CD4-positive, CD25-positive, alpha-beta regulatory T cell (primary cell): Measurements from ENCODE around the gene DENND4A. TPM values are rescaled to one million over a fixed set of nuclear protein-coding genes. Genes with fewer than 3 reads are reported as not detected.

ENCODE experiments used
- ATAC-seq, 2 donors: fragments of 150-1000 bp; cut with Tn5 transposase; one replicate each; pipeline ENCODE4 v1.10.0; 2021; ENCODE audit warnings: low read depth in 2 of 2, moderate number of reproducible peaks in 2 of 2, moderate library complexity in 1 of 2
- DNase-seq, 3 donors: peaks; one replicate each; pipeline versions ENCODE4 v3.0.0 to v3.0.0-alpha.2; 2012 to 2022; ENCODE audit warnings: mixed read lengths in 1 of 3
- H3K27ac ChIP-seq: one replicate; pipeline ENCODE4 v1.7.0; 2013; ENCODE audit warnings: mild to moderate bottlenecking, low read length; ENCODE audit not compliant: insufficient read depth, poor library complexity, severe bottlenecking
- H3K27me3 ChIP-seq: one replicate; pipeline ENCODE4 v1.7.0; 2013; ENCODE audit warnings: low read length; ENCODE audit not compliant: control insufficient read depth, insufficient read depth
- H3K36me3 ChIP-seq: one replicate; pipeline ENCODE4 v1.7.0; 2013; ENCODE audit warnings: mild to moderate bottlenecking, low read length, moderate library complexity; ENCODE audit not compliant: control insufficient read depth, insufficient read depth
- H3K4me1 ChIP-seq: 2 replicates; pipeline ENCODE4 v1.7.0; 2013; ENCODE audit warnings: mild to moderate bottlenecking, low read length; ENCODE audit not compliant: insufficient read depth, control insufficient read depth, poor library complexity, severe bottlenecking
- H3K4me3 ChIP-seq: one replicate; pipeline ENCODE4 v1.7.0; 2013; ENCODE audit warnings: low read depth, mild to moderate bottlenecking, low read length, moderate library complexity
- H3K9me3 ChIP-seq, 2 experiments: 1 replicate in 1 of 2; 2 replicates in 1 of 2; pipeline ENCODE4 v1.7.0; 2013; ENCODE audit warnings: low read length in 2 of 2, mild to moderate bottlenecking in 1 of 2, moderate library complexity in 1 of 2; ENCODE audit not compliant: control insufficient read depth in 2 of 2
- H3K27ac Mint-ChIP-seq, 3 donors: one replicate each; pipeline ENCODE4 v1.8.0; 2020 to 2022; ENCODE audit warnings: mild to moderate bottlenecking in 3 of 3, mixed read lengths in 3 of 3, moderate library complexity in 2 of 3
- H3K27me3 Mint-ChIP-seq: one replicate; pipeline ENCODE4 v1.8.0; 2022; ENCODE audit warnings: mild to moderate bottlenecking, mixed read lengths
- H3K36me3 Mint-ChIP-seq: one replicate; pipeline ENCODE4 v1.8.0; 2020; ENCODE audit warnings: mixed read lengths
- H3K4me1 Mint-ChIP-seq, 4 donors: one replicate each; pipeline ENCODE4 v1.8.0; 2020 to 2022; ENCODE audit warnings: mixed read lengths in 4 of 4, mild to moderate bottlenecking in 1 of 4
- H3K4me3 Mint-ChIP-seq, 4 donors: one replicate each; pipeline ENCODE4 v1.8.0; 2020 to 2022; ENCODE audit warnings: mild to moderate bottlenecking in 4 of 4, mixed read lengths in 4 of 4, moderate library complexity in 3 of 4
- H3K9me3 Mint-ChIP-seq, 7 donors: one replicate each; pipeline ENCODE4 v1.8.0; 2020 to 2022; ENCODE audit warnings: mixed read lengths in 7 of 7, mild to moderate bottlenecking in 3 of 7, moderate library complexity in 2 of 7
- polyA plus RNA-seq, 4 donors: library from polyadenylated mRNA; unstranded; fragments of 300-500 nt; fragmentation: Illumina TruSeq; gene quantifications; one replicate each; pipeline ENCODE4 v1.2.3, GENCODE V29; 2021
- total RNA-seq: library from RNA; stranded (reverse); gene quantifications from one replicate; pipeline ENCODE4 v1.2.3, GENCODE V29; 2022

DENND4A gene
- total and polyA plus RNA-seq, 5 donors from 2014 or later = 9.6 to 88.4 (median 12.9) TPM

GRCh38 chr15:65676123-65676522, 116.0 kb downstream of the DENND4A start:
- peak overlapping the region in 2 of 3 donors; percentile 26 to 57 for H3K27ac Mint-ChIP-seq
- Histone ChIP-seq H3K36me3 (peaks cover 37% of the 10 kb centered on the region), H3K27me3 (no peaks in the 10 kb centered on the region), H3K9me3 (no peaks in the 10 kb centered on the region), H3K4me1 (no peaks in the 10 kb centered on the region), H3K4me3 (no peak overlapping the region), H3K27ac (no peak overlapping the region)
- peaks cover 15% of the 10 kb centered on the region for H3K36me3 Mint-ChIP-seq
- H3K4me3 Mint-ChIP-seq = no peak overlapping the region
- DNase-seq (no peak), ATAC-seq (no peak)
- no peaks in the 10 kb centered on the region for H3K27me3 Mint-ChIP-seq
- H3K9me3 Mint-ChIP-seq = no peaks in the 10 kb centered on the region
- peaks cover 0 to 12% (median 4%) of the 10 kb centered on the region in 4 donors for H3K4me1 Mint-ChIP-seq

- Histone ChIP-seq H3K4me1 (no peaks in the 10 kb centered on the region), H3K27ac (no peak overlapping the region), H3K27me3 (no peaks in the 10 kb centered on the region), H3K9me3 (no peaks in the 10 kb centered on the region), H3K36me3 (peaks cover 43% of the 10 kb centered on the region), H3K4me3 (no peak overlapping the region)
- Mint-ChIP-seq H3K9me3 (no peaks in the 10 kb centered on the region), H3K4me1 (peaks cover 0 to 12% (median 4%) of the 10 kb centered on the region in 4 donors), H3K36me3 (peaks cover 20% of the 10 kb centered on the region), H3K27ac (peak overlapping the region in 2 of 3 donors; percentile 47 to 63), H3K4me3 (no peak overlapping the region), H3K27me3 (no peaks in the 10 kb centered on the region)
- ATAC-seq (no peak), DNase-seq (no peak)
Observed at GRCh38 chr15:65675551-65675950, 116.5 kb downstream of the DENND4A start.

- Mint-ChIP-seq H3K27ac (peak overlapping the region in 2 of 3 donors; percentile 52 to 75), H3K36me3 (peaks cover 26% of the 10 kb centered on the region)
- DNase-seq = no peak
Observed at GRCh38 chr15:65666257-65666656, 125.8 kb downstream of the DENND4A start.

GRCh38 chr15:65663521-65663920, 128.6 kb downstream of the DENND4A start:
- H3K27ac ChIP-seq = no peak overlapping the region

More at GRCh38 chr15:65666257-65666656, 125.8 kb downstream of the DENND4A start:
- Histone ChIP-seq H3K27me3 (no peaks in the 10 kb centered on the region), H3K4me1 (no peaks in the 10 kb centered on the region), H3K27ac (no peak overlapping the region), H3K4me3 (no peak overlapping the region), H3K36me3 (peaks cover 90% of the 10 kb centered on the region), H3K9me3 (no peaks in the 10 kb centered on the region)
- H3K4me1 Mint-ChIP-seq = no peaks in the 10 kb centered on the region
- no peaks in the 10 kb centered on the region for H3K9me3 Mint-ChIP-seq
- no peak overlapping the region for H3K4me3 Mint-ChIP-seq
- no peaks in the 10 kb centered on the region for H3K27me3 Mint-ChIP-seq
- ATAC-seq = no peak

GRCh38 chr15:65660927-65661326, 131.2 kb downstream of the DENND4A start:
- no peaks in the 10 kb centered on the region for H3K9me3 ChIP-seq
- no peak overlapping the region for H3K4me3 ChIP-seq
- no peaks in the 10 kb centered on the region for H3K4me1 ChIP-seq
- DNase-seq (no peak), ATAC-seq (no peak)
- no peaks in the 10 kb centered on the region for H3K27me3 ChIP-seq
- Mint-ChIP-seq H3K4me3 (no peak overlapping the region), H3K36me3 (peaks cover 15% of the 10 kb centered on the region), H3K4me1 (peaks cover 0 to 4% (median 2%) of the 10 kb centered on the region in 4 donors), H3K9me3 (no peaks in the 10 kb centered on the region), H3K27me3 (no peaks in the 10 kb centered on the region), H3K27ac (no peak overlapping the region)
- peaks cover 69% of the 10 kb centered on the region for H3K36me3 ChIP-seq
- no peak overlapping the region for H3K27ac ChIP-seq

More at GRCh38 chr15:65663521-65663920, 128.6 kb downstream of the DENND4A start:
- Mint-ChIP-seq H3K4me1 (peaks cover 0 to 4% (median 2%) of the 10 kb centered on the region in 4 donors), H3K27me3 (no peaks in the 10 kb centered on the region), H3K36me3 (peaks cover 20% of the 10 kb centered on the region), H3K4me3 (no peak overlapping the region), H3K27ac (no peak overlapping the region), H3K9me3 (no peaks in the 10 kb centered on the region)
- Histone ChIP-seq H3K27me3 (no peaks in the 10 kb centered on the region), H3K4me3 (no peak overlapping the region), H3K9me3 (no peaks in the 10 kb centered on the region), H3K36me3 (peaks cover 81% of the 10 kb centered on the region), H3K4me1 (no peaks in the 10 kb centered on the region)
- ATAC-seq = no peak
- DNase-seq = no peak

- peaks cover 0 to 4% (median 2%) of the 10 kb centered on the region in 4 donors for H3K4me1 Mint-ChIP-seq
- peak overlapping the region in 1 of 3 donors; percentile 20 for H3K27ac Mint-ChIP-seq
- ATAC-seq (no peak), DNase-seq (no peak)
- Histone ChIP-seq H3K36me3 (peaks cover 62% of the 10 kb centered on the region), H3K27ac (no peak overlapping the region), H3K9me3 (no peaks in the 10 kb centered on the region), H3K27me3 (no peaks in the 10 kb centered on the region), H3K4me3 (no peak overlapping the region), H3K4me1 (no peaks in the 10 kb centered on the region)
- no peaks in the 10 kb centered on the region for H3K9me3 Mint-ChIP-seq
- H3K27me3 Mint-ChIP-seq = no peaks in the 10 kb centered on the region
- peaks cover 23% of the 10 kb centered on the region for H3K36me3 Mint-ChIP-seq
- no peak overlapping the region for H3K4me3 Mint-ChIP-seq
Observed at GRCh38 chr15:65659502-65660052, 132.5 kb downstream of the DENND4A start.

GRCh38 chr15:65655457-65655856, 136.6 kb downstream of the DENND4A start:
- Mint-ChIP-seq H3K27me3 (no peaks in the 10 kb centered on the region), H3K4me1 (peaks cover 0 to 17% (median 5%) of the 10 kb centered on the region in 4 donors), H3K9me3 (peaks cover 0 to 2% (median 0%) of the 10 kb centered on the region in 7 donors), H3K27ac (peak overlapping the region in 1 of 3 donors; percentile 40), H3K4me3 (no peak overlapping the region), H3K36me3 (peaks cover 31% of the 10 kb centered on the region)
- no peaks in the 10 kb centered on the region for H3K27me3 ChIP-seq
- DNase-seq (no peak), ATAC-seq (no peak)
- H3K4me1 ChIP-seq = no peaks in the 10 kb centered on the region
- no peaks in the 10 kb centered on the region for H3K9me3 ChIP-seq
- H3K4me3 ChIP-seq = no peak overlapping the region
- H3K36me3 ChIP-seq = peaks cover 44% of the 10 kb centered on the region
- H3K27ac ChIP-seq = no peak overlapping the region

GRCh38 chr15:65655026-65655425, 137.1 kb downstream of the DENND4A start:
- Histone ChIP-seq H3K27me3 (no peaks in the 10 kb centered on the region), H3K36me3 (peaks cover 40% of the 10 kb centered on the region), H3K4me3 (no peak overlapping the region), H3K27ac (no peak overlapping the region), H3K9me3 (no peaks in the 10 kb centered on the region), H3K4me1 (no peaks in the 10 kb centered on the region)
- DNase-seq (no peak), ATAC-seq (no peak)
- Mint-ChIP-seq H3K4me3 (no peak overlapping the region), H3K9me3 (peaks cover 0 to 2% (median 0%) of the 10 kb centered on the region in 7 donors), H3K27me3 (no peaks in the 10 kb centered on the region), H3K36me3 (peaks cover 31% of the 10 kb centered on the region), H3K4me1 (peaks cover 2 to 17% (median 7%) of the 10 kb centered on the region in 4 donors), H3K27ac (peak overlapping the region; percentile 40 to 66 (median 55))
